Suprapubic skin (tissue), 3 donors: ENCODE measurements around the gene SPACA6.

Experiments used
- CTCF ChIP-seq, 2 donors: fragments of 200-600 bp in 1 of 2; fragments of 450-650 bp in 1 of 2; sonication (generic) in 1 of 2; IDR thresholded peaks; one replicate each; pipeline ENCODE4 v1.5.1; 2016 to 2019; ENCODE audit warnings: antibody characterized with exemption in 2 of 2, mild to moderate bottlenecking in 1 of 2, moderate library complexity in 1 of 2
- EP300 ChIP-seq: sonication (generic); formaldehyde crosslinking; IDR thresholded peaks from one replicate; pipeline ENCODE4 v1.6.1; 2017; ENCODE audit warnings: antibody characterized with exemption
- POLR2A ChIP-seq, 2 donors: fragments of 450-650 bp; IDR thresholded peaks; one replicate each; pipeline ENCODE4 v1.6.1; 2017; ENCODE audit warnings: antibody characterized with exemption in 2 of 2, mild to moderate bottlenecking in 2 of 2, moderate library complexity in 2 of 2

- TF ChIP-seq CTCF (IDR thresholded peaks at IDR 0.05) (no peak), POLR2A (IDR thresholded peaks at IDR 0.05) (no peak), EP300 (no peak)
These were observed 46.5 kb downstream of the SPACA6 start for GRCh38 chr19:51739466-51740213.
